Measurements from ENCODE around the gene PRR20G.

DNA sequence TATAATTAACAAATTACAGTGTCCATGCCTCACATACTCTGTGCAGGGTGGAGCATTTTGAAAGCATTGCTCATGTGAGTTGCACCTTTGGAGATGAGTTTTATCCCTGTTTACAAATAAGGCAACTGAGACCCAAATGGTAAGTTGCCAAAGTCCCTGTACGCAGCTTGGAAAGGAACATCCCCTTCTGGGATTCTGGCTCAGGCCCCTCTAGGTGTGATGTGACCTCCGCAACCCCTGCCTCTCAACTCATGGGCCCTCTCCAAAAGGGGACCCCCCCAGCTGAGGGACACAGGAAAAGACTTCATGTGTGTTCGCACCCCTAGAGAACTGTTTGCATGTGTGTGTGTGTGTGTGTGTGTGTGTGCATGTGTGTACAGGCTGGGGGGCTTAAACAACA lies 25.3 kb downstream of the PRR20G start:
- TF ChIP-seq POLR2A (IDR thresholded peaks at IDR 0.05) (no peak), CTCF (IDR thresholded peaks at IDR 0.05) (no peak)
